OCI-LY3 (cell line): Measurements from ENCODE around the gene FOXC1.

ENCODE experiments used
- CTCF ChIP-seq: fragments of 200-600, 300-600 bp; sonication (generic); IDR thresholded peaks from 2 replicates; pipeline ENCODE4 v1.5.1; 2014; ENCODE audit warnings: antibody characterized with exemption, low read length, low read depth
- EZH2phosphoT487 ChIP-seq: fragments of 200-600 bp; shearing (Covaris generic); IDR thresholded peaks from 2 replicates; pipeline ENCODE4 v1.6.1; 2018; ENCODE audit warnings: antibody characterized with exemption, mixed run types, low read depth

DNA sequence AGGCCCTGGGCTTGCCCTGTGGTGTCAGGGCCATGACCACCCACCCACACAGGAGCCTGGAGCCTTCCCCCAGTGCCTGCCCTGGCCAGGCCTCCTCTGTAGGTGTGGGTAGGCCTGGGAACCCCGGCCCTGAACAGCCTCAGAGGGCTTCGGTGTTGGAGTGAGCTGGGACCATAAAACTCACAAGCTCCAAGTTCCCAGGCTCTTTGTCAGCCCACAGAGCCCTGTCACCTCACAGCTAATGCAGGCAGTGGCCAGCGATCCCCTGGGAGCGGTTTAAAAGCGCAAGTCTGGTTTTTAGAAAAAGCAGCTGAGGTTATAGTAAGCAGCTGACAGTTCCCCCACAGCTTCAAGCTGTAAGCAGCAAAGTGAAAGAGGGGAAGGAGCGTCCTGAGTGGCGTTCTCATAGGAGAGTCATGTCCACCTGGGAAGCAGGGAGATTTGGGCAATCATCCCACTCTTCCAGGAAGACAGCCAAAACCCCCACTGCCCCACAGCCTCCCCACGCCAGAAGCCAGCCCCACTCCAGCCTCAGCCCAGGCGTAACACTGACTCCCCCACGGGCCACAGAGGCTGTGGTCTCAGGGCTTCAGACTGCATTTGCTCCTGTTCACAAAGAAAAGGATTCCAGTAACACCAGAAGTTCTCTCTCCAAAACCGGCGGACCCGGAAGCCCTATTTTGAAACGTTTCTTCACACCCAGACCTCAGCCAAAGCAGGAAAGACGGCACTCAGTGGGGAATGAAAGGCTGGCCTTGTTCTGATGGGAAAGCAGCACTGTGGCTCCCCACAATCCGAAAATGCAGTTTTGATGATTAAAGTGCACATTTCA is 34.3 kb upstream of the FOXC1 start:
- TF ChIP-seq CTCF (no peak), EZH2phosphoT487 (no peak)
